Hematopoietic multipotent progenitor cell treated with erythropoietin and hydrocortisone succinate and interleukin-3 and kit ligand, for 17 days (in vitro differentiated cells): ENCODE data around the gene DCAKD.
A peak's percentile ranks its signal among the peaks of the same experiment; 100 is the strongest.

Experiments used
- DNase-seq: peaks from one replicate; pipeline ENCODE4 v3.0.0-alpha.2; 2015; ENCODE audit warnings: low spot score

The DCAKD gene

GRCh38 chr17:45051060-45051719 is at the start of gene DCAKD:
TSS of gene DCAKD (minus strand) at chr17:45051632. CDS start at chr17:45034885, 16,747 bp downstream.
- peak; percentile 92 for DNase-seq

DNA sequence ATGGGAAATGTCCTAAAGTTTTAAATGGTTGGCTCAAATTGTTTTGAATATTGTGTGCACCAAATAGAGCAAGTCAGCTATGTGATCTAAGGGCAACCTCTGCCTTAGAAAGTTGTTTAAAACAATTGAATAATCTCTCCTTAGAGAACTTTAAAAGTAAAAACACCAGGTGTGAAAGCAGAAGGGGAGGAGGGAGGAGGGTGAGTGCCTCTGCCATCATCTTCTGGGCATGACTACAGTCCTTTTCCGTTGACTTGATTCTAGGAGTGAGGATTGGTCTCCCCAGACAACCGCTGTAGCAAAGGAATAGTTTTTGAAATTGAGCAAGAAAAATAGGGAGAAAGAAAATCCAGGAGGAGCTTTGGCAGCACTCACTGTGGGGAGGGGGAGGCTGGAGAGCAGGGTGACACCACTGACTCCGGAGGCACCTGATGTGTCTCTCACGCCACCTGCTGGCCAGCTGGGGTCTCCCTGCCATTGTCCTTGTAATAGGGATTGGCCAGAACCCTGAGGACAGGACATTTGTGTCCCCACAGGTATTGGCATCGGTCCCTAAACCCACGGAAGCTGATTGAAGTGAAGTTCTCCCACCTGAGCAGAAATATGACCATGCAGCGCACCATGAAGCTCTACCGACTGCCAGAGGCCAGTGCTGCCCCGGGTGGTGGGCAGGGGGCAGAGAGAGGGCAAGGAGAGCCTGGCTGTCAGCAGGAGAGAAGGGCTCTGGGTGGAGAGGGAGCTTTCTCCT is 47.6 kb upstream of the DCAKD start:
- peak; percentile 77 for DNase-seq

- DNase-seq, result no peak
Measured at GRCh38 chr17:45098081-45098868, 46.8 kb upstream of the DCAKD start.

DNA sequence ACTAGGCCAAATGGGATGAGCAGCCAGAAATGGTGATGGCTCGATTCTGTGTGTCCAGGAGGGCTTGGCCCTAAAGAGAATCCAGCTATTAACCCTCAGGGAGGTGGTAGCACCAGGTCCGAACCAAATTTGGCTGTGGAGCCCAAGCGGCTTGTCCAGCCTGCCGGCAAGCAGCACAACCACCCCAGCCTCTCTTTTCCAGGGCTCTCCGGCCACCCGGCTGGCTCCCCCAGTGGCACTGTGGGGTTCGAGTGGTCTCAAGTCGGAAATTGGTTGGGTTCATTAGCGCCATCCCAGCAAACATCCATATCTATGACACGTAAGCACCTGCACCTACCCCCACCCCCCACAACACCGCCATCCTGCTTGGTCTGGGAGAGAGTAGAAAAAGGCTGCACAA is 45.5 kb upstream of the DCAKD start:
- DNase-seq, result no peak

DNA sequence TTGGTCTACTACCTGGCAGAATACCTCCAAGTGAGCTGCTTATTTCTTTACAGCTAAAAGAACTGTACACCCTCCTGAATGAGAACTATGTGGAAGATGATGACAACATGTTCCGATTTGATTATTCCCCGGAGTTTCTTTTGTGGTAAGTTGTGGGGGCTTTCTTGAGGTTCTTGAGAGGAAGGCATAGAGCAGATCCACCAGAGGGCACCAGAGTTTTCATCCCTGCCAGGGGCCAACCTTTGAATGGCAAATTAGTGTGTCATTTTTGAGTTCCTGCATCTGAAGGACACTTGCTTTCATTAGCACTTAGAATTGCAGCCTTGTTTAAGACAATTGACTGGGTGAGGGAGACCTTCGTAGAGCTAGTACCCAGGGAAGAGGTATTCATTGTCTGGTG is 44.7 kb upstream of the DCAKD start:
- peak; percentile 35 for DNase-seq

DNA sequence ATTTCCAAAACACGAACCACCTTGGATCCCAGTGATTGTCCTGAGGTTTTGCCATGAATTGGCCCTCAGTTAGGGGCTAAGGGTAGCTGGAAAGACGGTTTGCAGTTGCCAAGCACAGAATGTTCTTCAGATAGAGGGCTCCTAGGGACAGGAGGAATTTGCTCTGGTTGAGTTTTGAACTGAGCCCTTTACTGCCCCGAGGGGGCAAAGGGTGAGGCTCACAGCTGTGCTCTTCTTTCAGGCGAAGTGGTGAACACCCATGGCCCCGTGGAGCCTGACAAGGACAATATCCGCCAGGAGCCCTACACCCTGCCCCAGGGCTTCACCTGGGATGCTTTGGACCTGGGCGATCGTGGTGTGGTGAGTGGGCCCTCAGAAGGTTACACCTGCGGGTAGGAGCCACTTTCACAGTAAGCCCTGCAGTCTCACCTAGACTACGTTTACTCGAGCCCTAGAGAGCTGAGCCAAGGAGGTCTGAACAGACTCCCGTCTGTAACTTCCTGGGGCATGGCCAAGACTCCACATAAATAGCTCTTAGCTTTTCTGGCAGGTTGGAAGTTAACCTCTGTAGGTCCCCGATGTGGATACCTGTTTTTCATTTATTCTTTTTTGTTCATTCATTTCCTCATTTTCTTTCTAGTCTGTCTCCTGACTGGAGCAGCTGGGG is 42.1 kb upstream of the DCAKD start:
- DNase-seq, result no peak

- no peak for DNase-seq
Measured at GRCh38 chr17:45092911-45093430, 41.5 kb upstream of the DCAKD start.

- DNase-seq, result no peak
Measured at GRCh38 chr17:45091778-45092425, 40.5 kb upstream of the DCAKD start.

GRCh38 chr17:45090711-45091110 is 39.3 kb upstream of the DCAKD start:
- DNase-seq, result no peak

DNA sequence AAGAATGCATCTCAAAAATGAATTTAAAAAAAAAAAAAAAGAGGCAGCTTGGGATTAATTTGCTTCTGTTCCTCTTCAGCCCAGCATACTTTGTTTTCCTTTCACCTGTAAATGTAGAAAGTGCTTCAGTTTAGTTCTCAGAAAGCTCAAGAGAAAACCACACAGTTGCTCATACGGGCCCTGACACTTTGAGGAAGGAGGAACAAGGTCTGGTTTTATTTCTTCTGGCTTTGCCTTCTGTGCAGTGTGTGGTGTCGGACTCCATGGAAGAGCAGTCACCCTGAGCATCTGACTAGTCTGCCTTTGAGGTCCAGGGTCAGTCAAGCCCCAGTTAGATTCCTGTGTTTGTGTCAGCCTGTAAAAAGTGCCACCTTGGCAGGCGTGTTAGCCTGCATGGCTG is 37.3 kb upstream of the DCAKD start:
- DNase-seq, result no peak

- no peak for DNase-seq
Measured at GRCh38 chr17:45087978-45088377, 36.5 kb upstream of the DCAKD start.

- DNase-seq, result no peak
Measured at GRCh38 chr17:45087504-45087975, 36.1 kb upstream of the DCAKD start.

GRCh38 chr17:45086865-45087503 is 35.6 kb upstream of the DCAKD start:
- no peak for DNase-seq

GRCh38 chr17:45086391-45086790 is 35.0 kb upstream of the DCAKD start:
- DNase-seq, result no peak

DNA sequence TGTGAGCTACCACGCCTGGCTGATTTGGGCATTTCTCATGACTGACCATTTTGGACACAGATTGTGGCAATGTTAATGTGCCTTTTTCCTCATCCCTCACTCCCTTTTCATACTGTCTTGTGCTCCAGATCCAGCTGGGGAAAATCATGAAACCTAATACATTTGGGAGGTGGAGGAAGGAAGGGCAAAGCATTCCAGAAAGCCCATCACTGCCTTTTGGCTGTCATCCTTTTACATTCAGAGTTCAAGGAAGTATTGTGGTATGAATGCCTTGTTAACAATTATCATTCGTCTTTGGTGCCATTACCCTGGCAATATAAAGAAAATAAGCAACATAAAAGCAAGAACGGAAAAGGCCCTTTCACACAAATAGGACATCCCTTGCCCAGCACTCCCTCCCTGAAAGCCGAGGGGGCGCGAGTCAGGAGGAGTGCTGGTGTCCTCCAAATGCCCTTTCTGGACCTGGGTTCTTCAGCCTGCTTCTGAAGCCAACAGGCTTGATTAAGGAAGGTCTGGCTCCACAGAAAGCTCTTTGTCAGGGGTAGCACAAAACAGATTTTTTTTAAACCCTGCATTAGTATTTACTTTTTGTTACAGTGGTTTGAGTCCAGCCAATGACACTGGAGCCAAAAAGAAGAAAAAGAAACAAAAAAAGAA is 29.7 kb upstream of the DCAKD start:
- DNase-seq, result no peak

DNA sequence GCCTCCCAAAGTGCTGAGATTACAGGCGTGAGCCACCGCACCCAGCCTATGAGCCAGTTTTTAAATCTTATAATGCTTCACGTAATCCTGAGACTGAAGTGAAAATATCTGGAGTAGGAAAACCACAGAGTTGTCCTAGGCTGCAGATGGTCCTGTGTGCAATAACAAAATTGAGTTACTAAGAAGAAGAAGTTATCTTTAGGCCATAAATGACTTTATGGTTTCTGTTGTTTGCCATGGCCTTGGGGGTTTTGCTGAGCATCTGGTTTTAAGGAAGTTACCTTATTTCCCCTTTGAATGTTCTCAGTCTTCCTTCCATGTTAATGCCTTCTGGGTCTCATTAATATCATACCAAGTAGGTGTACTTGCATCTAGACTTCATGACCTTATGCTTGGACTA is 26.2 kb upstream of the DCAKD start:
- no peak for DNase-seq

DNA sequence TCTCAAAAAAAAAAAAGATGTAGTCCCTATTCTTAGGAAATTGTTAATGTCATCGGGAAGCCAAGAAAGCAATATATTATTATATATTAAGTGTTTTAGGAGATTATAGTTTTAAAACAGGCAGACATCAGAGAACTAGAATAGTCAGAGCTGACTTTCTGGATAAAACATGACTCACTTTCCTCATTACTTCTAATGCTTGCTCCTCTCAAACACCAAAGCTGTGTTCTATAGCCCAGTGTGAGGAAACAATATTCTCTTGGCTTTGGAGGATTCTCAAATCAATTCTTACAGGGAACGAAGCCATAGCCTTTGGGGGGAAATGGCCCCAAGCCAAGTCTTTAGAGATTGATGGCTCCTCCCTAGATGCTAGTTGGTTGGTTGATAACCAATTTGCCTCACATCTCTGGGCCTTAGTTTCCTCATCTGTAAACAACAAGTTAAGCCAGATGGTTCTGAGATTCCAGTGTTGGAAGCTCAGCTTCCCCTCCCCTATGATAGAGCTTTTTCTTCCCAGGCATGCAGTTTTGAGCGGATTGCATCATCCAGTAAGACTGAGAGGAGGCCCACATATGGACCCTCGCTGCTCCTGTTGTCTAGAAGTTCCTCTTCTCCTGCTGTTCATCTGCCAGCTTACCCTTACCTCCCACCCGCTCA is 22.1 kb upstream of the DCAKD start:
- DNase-seq, result no peak

DNA sequence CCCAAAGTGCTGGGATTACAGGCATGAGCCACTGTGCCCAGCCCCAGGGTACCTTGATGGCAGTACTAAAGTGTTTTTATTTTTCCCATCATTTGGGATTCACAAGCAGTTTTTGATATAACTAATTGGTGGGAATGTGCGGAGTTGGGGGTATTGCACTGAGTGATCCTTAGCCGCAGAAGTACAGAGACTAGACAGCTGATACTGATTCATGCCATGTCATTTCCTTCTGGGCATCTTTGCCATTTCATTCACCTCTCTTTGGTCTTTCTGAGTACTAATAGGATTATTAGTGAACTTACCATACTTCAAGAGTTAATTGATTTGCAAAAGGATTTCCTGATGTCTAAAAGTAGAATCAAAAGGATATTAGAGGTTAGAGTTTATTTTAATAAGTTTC is 19.4 kb upstream of the DCAKD start:
- no peak for DNase-seq

- no peak for DNase-seq
Measured at GRCh38 chr17:45070001-45070400, 18.6 kb upstream of the DCAKD start.

GRCh38 chr17:45067637-45068036 is 16.2 kb upstream of the DCAKD start:
- no peak for DNase-seq
